Prostate gland (tissue), 2 donors: ENCODE results near the gene ADAMTSL1. TPM values are rescaled to one million over a fixed set of nuclear protein-coding genes. Genes with fewer than 3 reads are reported as not detected.

Experiments used
- DNase-seq: peaks from one replicate; pipeline ENCODE4 v3.0.0-alpha.2; 2019; ENCODE audit warnings: low spot score
- H3K27ac ChIP-seq, 2 donors: fragments of 200-600 bp; sonication (generic); 2 replicates each; pipeline ENCODE4 v1.5.1; 2017 to 2019
- H3K27me3 ChIP-seq: fragments of 200-600 bp; sonication (generic); replicated peaks from 2 replicates; pipeline ENCODE4 v1.5.1; 2019; ENCODE audit not compliant: insufficient read depth
- H3K36me3 ChIP-seq, 2 donors: fragments of 200-600 bp; sonication (generic); 1 replicate in 1 of 2; 2 replicates in 1 of 2; pipeline versions ENCODE4 v1.5.1 to v1.8.1; 2017 to 2019
- H3K4me1 ChIP-seq: fragments of 200-600 bp; sonication (generic); replicated peaks from 2 replicates; pipeline ENCODE4 v1.5.1; 2019
- H3K4me3 ChIP-seq, 2 donors: fragments of 200-600 bp; sonication (generic); 2 replicates each; pipeline ENCODE4 v1.5.1; 2017 to 2019
- H3K9me3 ChIP-seq: fragments of 200-600 bp; sonication (generic); 2 replicates; pipeline ENCODE4 v1.5.1; 2017
- CTCF ChIP-seq, 4 experiments: fragments of 200-600 bp in 2 of 4; fragments of 450-650 bp in 2 of 4; sonication (generic) in 2 of 4; IDR thresholded peaks; 1 replicate in 3 of 4; 2 replicates in 1 of 4; pipeline ENCODE4 v1.5.1; 2016 to 2019; ENCODE audit warnings: antibody characterized with exemption in 4 of 4, mild to moderate bottlenecking in 2 of 4, moderate library complexity in 2 of 4
- POLR2A ChIP-seq: fragments of 450-650 bp; IDR thresholded peaks from one replicate; pipeline ENCODE4 v1.6.1; 2016; ENCODE audit warnings: antibody characterized with exemption, mild to moderate bottlenecking
- POLR2AphosphoS5 ChIP-seq: sonication (generic); formaldehyde crosslinking; IDR thresholded peaks from one replicate; pipeline ENCODE4 v1.6.1; 2017; ENCODE audit warnings: antibody characterized with exemption
- WGBS: methylation state at CpG from one replicate; pipeline ENCODE4 v1.1.5; 2018; 5-methylcytosine and 5-hydroxymethylcytosine counted together
- intact Hi-C: fragments of 100-400 bp; cut with DNase I; formaldehyde crosslinking; loops from one replicate; pipeline ENCODE4 v1.14.2; 2022
- total RNA-seq, 2 donors: library from RNA; depleted of rRNA; stranded (reverse); fragments of >200 nt; gene quantifications; one replicate each; pipeline ENCODE4 v1.1.0, GENCODE V29; 2016

The ADAMTSL1 gene
- total RNA-seq, 2 donors from 2014 or later = 9.8 to 18.1 TPM

GRCh38 chr9:18721995-18722310, 248.0 kb downstream of the ADAMTSL1 start:
- Histone ChIP-seq H3K27me3 (no peaks in the 10 kb centered on the region), H3K9me3 (no peaks in the 10 kb centered on the region), H3K27ac (no peak overlapping the region), H3K36me3 (no peaks in the 10 kb centered on the region), H3K4me1 (no peaks in the 10 kb centered on the region), H3K4me3 (no peak overlapping the region)
- 94% methylated on average over 2 of the region's 2 CpGs for WGBS
- TF ChIP-seq POLR2AphosphoS5 = no peak
- intact Hi-C loops = no loop called here
- no peak for DNase-seq

- TF ChIP-seq CTCF (IDR thresholded peaks at IDR 0.05) (no peak), POLR2AphosphoS5 (no peak), POLR2A (no peak)
- intact Hi-C loops = no loop called here
- DNase-seq = no peak
- 95% methylated on average over 6 of the region's 6 CpGs for WGBS
- Histone ChIP-seq H3K4me1 (no peaks in the 10 kb centered on the region), H3K27ac (no peak overlapping the region), H3K36me3 (no peaks in the 10 kb centered on the region), H3K9me3 (no peaks in the 10 kb centered on the region), H3K27me3 (no peaks in the 10 kb centered on the region), H3K4me3 (no peak overlapping the region)
Measured at GRCh38 chr9:18722882-18723281, 248.9 kb downstream of the ADAMTSL1 start.

GRCh38 chr9:18723366-18723765, 249.4 kb downstream of the ADAMTSL1 start:
- Histone ChIP-seq H3K4me3 (no peak overlapping the region), H3K4me1 (no peaks in the 10 kb centered on the region), H3K27ac (no peak overlapping the region), H3K27me3 (no peaks in the 10 kb centered on the region), H3K9me3 (no peaks in the 10 kb centered on the region), H3K36me3 (no peaks in the 10 kb centered on the region)
- 88% methylated on average over 5 of the region's 5 CpGs for WGBS
- no peak for TF ChIP-seq POLR2A
- TF ChIP-seq CTCF (IDR thresholded peaks at IDR 0.05) = no peak
- no peak for TF ChIP-seq POLR2AphosphoS5
- DNase-seq = no peak
- intact Hi-C loops = no loop called here

GRCh38 chr9:18726546-18726945, 252.6 kb downstream of the ADAMTSL1 start:
- Histone ChIP-seq H3K9me3 (no peaks in the 10 kb centered on the region), H3K27me3 (no peaks in the 10 kb centered on the region), H3K36me3 (no peaks in the 10 kb centered on the region), H3K4me1 (no peaks in the 10 kb centered on the region), H3K27ac (no peak overlapping the region), H3K4me3 (no peak overlapping the region)
- no peak for TF ChIP-seq CTCF (IDR thresholded peaks at IDR 0.05)
- no peak for TF ChIP-seq POLR2AphosphoS5
- no peak for TF ChIP-seq POLR2A
- DNase-seq = no peak
- intact Hi-C loops = no loop called here
- 29% methylated on average over 1 of the region's 1 CpG for WGBS

GRCh38 chr9:18727904-18728303, 254.0 kb downstream of the ADAMTSL1 start:
- Histone ChIP-seq H3K4me1 (no peaks in the 10 kb centered on the region), H3K27ac (no peak overlapping the region), H3K9me3 (no peaks in the 10 kb centered on the region), H3K27me3 (no peaks in the 10 kb centered on the region), H3K4me3 (no peak overlapping the region), H3K36me3 (no peaks in the 10 kb centered on the region)
- no peak for DNase-seq
- WGBS = 94% methylated on average over 7 of the region's 7 CpGs
- intact Hi-C loops = no loop called here
- TF ChIP-seq CTCF (IDR thresholded peaks at IDR 0.05) (no peak), POLR2A (no peak), POLR2AphosphoS5 (no peak)

- TF ChIP-seq POLR2A (no peak), CTCF (IDR thresholded peaks at IDR 0.05) (no peak), POLR2AphosphoS5 (no peak)
- no peak overlapping the region for H3K4me3 ChIP-seq
- WGBS = 87% methylated on average over 3 of the region's 3 CpGs
- H3K27ac ChIP-seq = no peak overlapping the region
- H3K4me1 ChIP-seq = no peaks in the 10 kb centered on the region
- no peak for DNase-seq
- H3K9me3 ChIP-seq = no peaks in the 10 kb centered on the region
- H3K27me3 ChIP-seq = no peaks in the 10 kb centered on the region
- intact Hi-C loops = no loop called here
- no peaks in the 10 kb centered on the region for H3K36me3 ChIP-seq
Measured at GRCh38 chr9:18728642-18729041, 254.7 kb downstream of the ADAMTSL1 start.
